AG10803 (cell line): ENCODE results near the gene TXNRD3.
A peak's percentile ranks its signal among the peaks of the same experiment; 100 is the strongest.

Source experiments
- DNase-seq: peaks from one replicate; pipeline ENCODE4 v3.0.0; 2010; ENCODE audit warnings: low read depth
- H3K4me3 ChIP-seq: 2 replicates; pipeline ENCODE4 v1.5.1; 2011; ENCODE audit warnings: mild to moderate bottlenecking, low read length, control low read depth
- TF ChIP-seq, protein P1 (sequence below): conservative IDR thresholded peaks from 2 replicates; pipeline ENCODE4 v1.5.1; 2011; ENCODE audit warnings: mild to moderate bottlenecking, low read length, control low read depth, inconsistent platforms

Gene TXNRD3

DNA sequence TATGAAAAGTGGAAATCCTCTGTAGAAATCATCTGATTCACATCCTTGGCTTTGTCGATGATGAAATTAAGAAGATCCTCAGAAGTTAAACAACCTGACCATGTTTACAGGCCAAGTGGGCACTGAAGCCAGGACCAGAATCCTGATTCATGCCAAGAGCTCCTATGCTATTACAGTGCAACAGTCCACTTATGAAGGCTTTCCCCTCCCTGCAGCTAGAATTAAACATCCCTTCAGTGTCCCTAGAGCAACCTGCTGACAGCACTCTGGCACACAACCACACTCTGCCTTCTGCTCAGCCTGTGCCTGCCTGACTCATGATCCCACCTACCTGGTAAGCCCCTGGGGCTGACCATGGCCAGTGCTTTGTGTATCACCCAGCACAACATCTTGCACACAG, 33.8 kb downstream of the TXNRD3 start:
- peak; percentile 72 for DNase-seq
- TF ChIP-seq, protein P1, sequence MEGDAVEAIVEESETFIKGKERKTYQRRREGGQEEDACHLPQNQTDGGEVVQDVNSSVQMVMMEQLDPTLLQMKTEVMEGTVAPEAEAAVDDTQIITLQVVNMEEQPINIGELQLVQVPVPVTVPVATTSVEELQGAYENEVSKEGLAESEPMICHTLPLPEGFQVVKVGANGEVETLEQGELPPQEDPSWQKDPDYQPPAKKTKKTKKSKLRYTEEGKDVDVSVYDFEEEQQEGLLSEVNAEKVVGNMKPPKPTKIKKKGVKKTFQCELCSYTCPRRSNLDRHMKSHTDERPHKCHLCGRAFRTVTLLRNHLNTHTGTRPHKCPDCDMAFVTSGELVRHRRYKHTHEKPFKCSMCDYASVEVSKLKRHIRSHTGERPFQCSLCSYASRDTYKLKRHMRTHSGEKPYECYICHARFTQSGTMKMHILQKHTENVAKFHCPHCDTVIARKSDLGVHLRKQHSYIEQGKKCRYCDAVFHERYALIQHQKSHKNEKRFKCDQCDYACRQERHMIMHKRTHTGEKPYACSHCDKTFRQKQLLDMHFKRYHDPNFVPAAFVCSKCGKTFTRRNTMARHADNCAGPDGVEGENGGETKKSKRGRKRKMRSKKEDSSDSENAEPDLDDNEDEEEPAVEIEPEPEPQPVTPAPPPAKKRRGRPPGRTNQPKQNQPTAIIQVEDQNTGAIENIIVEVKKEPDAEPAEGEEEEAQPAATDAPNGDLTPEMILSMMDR, result no peak
- no peak overlapping the region for H3K4me3 ChIP-seq

DNA sequence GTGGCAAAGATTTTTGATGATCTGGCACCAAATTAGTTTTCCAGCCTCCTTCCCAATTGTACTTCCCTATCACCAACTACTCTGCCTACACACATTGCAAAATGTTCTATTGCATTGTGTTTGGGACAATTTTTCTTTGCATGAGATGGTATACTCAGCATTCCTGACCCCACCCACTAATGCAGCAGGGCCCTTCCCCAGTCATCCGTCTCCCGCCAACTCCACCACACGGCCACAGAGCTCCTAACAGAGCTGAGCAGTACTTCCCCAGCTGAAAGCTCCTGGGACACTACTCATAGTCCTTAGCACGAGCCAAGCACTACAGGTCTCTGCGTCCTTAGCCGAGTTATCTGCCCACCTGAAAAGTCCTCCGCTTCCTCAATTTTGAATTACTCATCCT, 34.2 kb downstream of the TXNRD3 start:
- TF ChIP-seq, protein P1, result no peak
- H3K4me3 ChIP-seq, result no peak overlapping the region
- peak; percentile 17 for DNase-seq

DNA sequence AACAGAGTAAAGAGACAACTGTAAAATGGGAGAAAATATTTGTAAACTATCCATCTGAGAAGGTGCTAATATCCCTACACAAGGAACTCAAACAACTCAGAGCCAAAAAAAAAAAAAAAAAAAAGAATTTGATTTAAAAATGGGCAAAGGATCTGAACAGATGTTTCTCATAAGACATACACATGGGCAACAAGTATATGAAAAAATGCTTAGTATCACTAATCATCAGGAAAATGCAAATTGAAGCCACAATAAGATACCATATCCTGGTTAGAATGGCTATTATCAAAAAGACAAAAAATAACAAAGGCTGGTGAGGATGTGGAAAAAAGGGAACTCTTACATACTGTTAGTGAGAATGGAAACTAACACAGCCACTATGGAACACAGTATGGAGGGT, 36.2 kb downstream of the TXNRD3 start:
- DNase-seq, result peak; percentile 42
- H3K4me3 ChIP-seq, result no peak overlapping the region
- TF ChIP-seq, protein P1, result no peak

DNA sequence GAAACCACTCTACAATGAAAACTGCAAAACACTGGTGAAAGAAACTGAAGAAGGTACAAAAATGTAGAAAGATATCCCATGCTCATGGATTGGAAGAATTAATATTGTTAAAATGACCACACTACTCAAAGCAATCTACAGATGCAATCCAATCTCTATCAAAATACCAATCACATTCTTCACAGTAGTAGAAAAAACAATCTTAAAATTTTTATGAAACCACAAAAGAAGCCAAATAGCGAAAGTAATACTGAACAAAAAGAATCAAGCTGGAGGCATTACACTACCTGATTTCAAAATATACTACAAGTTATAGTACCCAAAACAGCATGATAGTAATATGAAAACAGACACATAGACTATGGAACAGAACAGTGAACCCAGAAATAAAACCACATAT, 36.9 kb downstream of the TXNRD3 start:
- H3K4me3 ChIP-seq, result no peak overlapping the region
- peak; percentile 36 for DNase-seq

DNA sequence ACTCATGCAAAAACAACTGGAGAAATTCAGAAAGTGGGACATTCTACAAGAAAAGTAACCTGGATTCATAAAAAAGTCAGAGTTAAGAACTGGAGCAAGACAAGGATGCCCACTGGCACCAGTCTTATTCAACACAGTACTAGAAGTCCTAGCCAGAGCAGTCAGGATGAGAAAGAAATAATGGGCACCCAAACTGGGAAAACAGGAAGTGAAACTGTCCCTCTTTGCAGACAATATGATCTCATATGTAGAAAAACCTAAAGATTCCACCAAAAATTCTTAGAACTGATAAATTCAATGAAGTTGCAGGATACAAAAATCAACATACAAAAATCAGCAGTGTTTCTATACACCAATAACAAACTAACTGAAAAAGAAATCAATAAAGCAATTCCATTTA, 37.4 kb downstream of the TXNRD3 start:
- H3K4me3 ChIP-seq, result no peak overlapping the region
- TF ChIP-seq, protein P1, result no peak
- no peak for DNase-seq

More for the DNA sequence above, 36.9 kb downstream of the TXNRD3 start:
- TF ChIP-seq, protein P1, result no peak

DNA sequence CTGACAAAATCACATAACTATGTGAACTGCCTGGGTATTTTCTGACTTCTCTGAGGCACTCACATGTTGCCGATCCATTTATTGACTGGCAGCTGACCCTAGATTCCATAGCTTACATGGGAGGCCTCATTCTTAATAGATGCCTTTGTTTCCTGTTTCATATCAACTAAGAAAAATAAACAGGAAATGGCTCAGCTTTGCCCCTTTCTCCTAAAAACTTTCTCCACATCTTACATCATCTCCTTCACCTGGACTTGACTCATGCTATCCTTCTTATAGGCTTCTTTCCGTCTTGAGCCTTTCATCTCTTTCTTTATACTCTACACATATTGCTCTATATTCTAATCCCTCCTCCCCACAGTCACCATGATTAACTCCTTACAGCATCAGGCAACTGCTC, 38.0 kb downstream of the TXNRD3 start:
- no peak overlapping the region for H3K4me3 ChIP-seq
- no peak for DNase-seq
- TF ChIP-seq, protein P1, result no peak

DNA sequence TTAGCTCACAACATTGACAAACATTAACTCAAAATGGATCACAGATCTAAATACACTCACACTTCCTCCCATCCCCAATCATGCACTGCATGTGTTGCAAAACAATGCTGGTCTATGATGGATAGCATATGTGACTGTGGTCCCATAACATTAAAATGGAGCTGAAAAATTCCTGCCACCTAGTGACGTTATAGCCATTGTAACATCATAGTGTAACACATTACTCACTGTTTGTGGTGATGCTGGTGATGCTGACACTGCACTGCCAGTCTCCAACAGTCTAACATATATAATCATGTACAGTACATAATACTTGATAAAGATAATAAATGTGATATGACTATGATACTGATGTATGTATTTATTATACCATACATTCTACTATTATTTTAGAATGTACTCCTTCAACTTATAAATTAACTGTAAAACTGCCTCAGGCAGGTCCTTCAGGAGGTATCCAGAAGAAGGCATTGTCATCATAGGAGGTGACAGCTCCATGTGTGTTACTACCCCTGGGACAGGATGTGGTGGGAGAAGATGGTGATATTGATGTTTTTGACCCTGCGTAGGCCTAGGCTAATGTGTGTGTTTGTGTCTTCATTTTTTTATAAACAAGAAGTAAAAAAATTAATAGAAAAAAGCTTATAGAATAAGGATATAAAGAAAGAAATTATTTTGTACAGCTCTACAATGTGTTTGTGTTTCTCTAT, 41.3 kb downstream of the TXNRD3 start:
- TF ChIP-seq, protein P1, result no peak
- no peak overlapping the region for H3K4me3 ChIP-seq
- DNase-seq, result peak; percentile 49
